Naive thymus-derived CD4-positive, alpha-beta T cell (primary cell): ENCODE results near the gene RPS14. TPM values are rescaled to one million over a fixed set of nuclear protein-coding genes. Genes with fewer than 3 reads are reported as not detected.

Experiments used
- ATAC-seq: fragments of 150-1000 bp; cut with Tn5 transposase; 2 replicates; pipeline ENCODE4 v1.10.0; 2021; ENCODE audit warnings: mild to moderate bottlenecking, moderate library complexity
- CTCF ChIA-PET: fragments of 350-600 bp; sonication (Branson Sonifier 250); formaldehyde crosslinking; loops from one replicate; lab custom pipeline; 2021; ENCODE audit warnings: antibody characterized with exemption; lab: Charles Lee
- POLR2A ChIA-PET: fragments of 350-600 bp; sonication (Branson Sonifier 250); formaldehyde crosslinking; loops from one replicate; lab custom pipeline; 2021; ENCODE audit warnings: antibody characterized with exemption, inconsistent platforms; lab: Charles Lee
- DNase-seq, 9 donors: peaks; one replicate each; pipeline versions ENCODE4 v3.0.0 to v3.0.0-alpha.2; 2020 to 2022; ENCODE audit warnings: mixed read lengths in 1 of 9
- H3K27ac ChIP-seq: one replicate; pipeline ENCODE4 v1.7.0; 2013; ENCODE audit warnings: mild to moderate bottlenecking, low read depth, low read length, moderate library complexity
- H3K27me3 ChIP-seq, 2 donors: one replicate each; pipeline ENCODE4 v1.7.0; 2013; ENCODE audit warnings: low read length in 2 of 2, mild to moderate bottlenecking in 2 of 2, moderate library complexity in 2 of 2; ENCODE audit not compliant: control insufficient read depth in 2 of 2, insufficient read depth in 2 of 2
- H3K36me3 ChIP-seq, 3 experiments: 1 replicate in 2 of 3; 2 replicates in 1 of 3; pipeline ENCODE4 v1.7.0; 2013; ENCODE audit warnings: low read length in 3 of 3, mild to moderate bottlenecking in 3 of 3, moderate library complexity in 1 of 3; ENCODE audit not compliant: insufficient read depth in 3 of 3, control insufficient read depth in 2 of 3
- H3K4me1 ChIP-seq, 2 donors: one replicate each; pipeline ENCODE4 v1.7.0; 2013; ENCODE audit warnings: low read length in 2 of 2, mild to moderate bottlenecking in 2 of 2, moderate library complexity in 1 of 2; ENCODE audit not compliant: control insufficient read depth in 2 of 2, insufficient read depth in 2 of 2
- H3K4me3 ChIP-seq: 2 replicates; pipeline ENCODE4 v1.7.0; 2013; ENCODE audit warnings: mild to moderate bottlenecking, low read length
- H3K9me3 ChIP-seq, 3 experiments: 1 replicate in 2 of 3; 2 replicates in 1 of 3; pipeline ENCODE4 v1.7.0; 2013; ENCODE audit warnings: low read length in 3 of 3; ENCODE audit not compliant: control insufficient read depth in 2 of 3
- H3K27ac Mint-ChIP-seq, 9 donors: one replicate each; pipeline ENCODE4 v1.8.0; 2020 to 2022; ENCODE audit warnings: mixed read lengths in 9 of 9, mild to moderate bottlenecking in 8 of 9, moderate library complexity in 5 of 9, inconsistent platforms in 2 of 9
- H3K27me3 Mint-ChIP-seq, 5 donors: one replicate each; pipeline ENCODE4 v1.8.0; 2021 to 2022; ENCODE audit warnings: mixed read lengths in 5 of 5, mild to moderate bottlenecking in 1 of 5
- H3K36me3 Mint-ChIP-seq, 5 donors: one replicate each; pipeline ENCODE4 v1.8.0; 2020 to 2022; ENCODE audit warnings: mixed read lengths in 5 of 5, mild to moderate bottlenecking in 3 of 5, inconsistent platforms in 1 of 5
- H3K4me1 Mint-ChIP-seq, 7 donors: one replicate each; pipeline ENCODE4 v1.8.0; 2020 to 2022; ENCODE audit warnings: mixed read lengths in 7 of 7, mild to moderate bottlenecking in 3 of 7, inconsistent platforms in 1 of 7
- H3K4me3 Mint-ChIP-seq, 10 donors: one replicate each; pipeline ENCODE4 v1.8.0; 2020 to 2022; ENCODE audit warnings: mild to moderate bottlenecking in 10 of 10, mixed read lengths in 10 of 10, moderate library complexity in 6 of 10, inconsistent platforms in 2 of 10
- H3K9me3 Mint-ChIP-seq, 11 donors: one replicate each; pipeline ENCODE4 v1.8.0; 2020 to 2022; ENCODE audit warnings: mixed read lengths in 11 of 11, mild to moderate bottlenecking in 4 of 11, inconsistent platforms in 1 of 11, moderate library complexity in 1 of 11
- intact Hi-C, 2 donors: fragments of 100-400 bp; cut with micrococcal nuclease; formaldehyde crosslinking; loops; one replicate each; pipeline ENCODE4 v1.15.1; 2023
- polyA plus RNA-seq, 2 donors: library from polyadenylated mRNA; unstranded; fragments of 300-500 nt; fragmentation: Illumina TruSeq; gene quantifications; one replicate each; pipeline ENCODE4 v1.2.3, GENCODE V29; 2021
- total RNA-seq, 6 experiments: library from RNA in 5 of 6; stranded (reverse) in 5 of 6; gene quantifications; 1 replicate in 5 of 6; 2 replicates in 1 of 6; pipeline ENCODE4 v1.2.3 and lab custom pipeline; 2021 to 2026

RPS14 gene
- total and polyA plus RNA-seq, 7 experiments from 2014 or later: 2,331 to 11,248 (median 6,766) TPM

GRCh38 chr5:150436141-150436680, 13.3 kb downstream of the RPS14 start:
- Mint-ChIP-seq H3K36me3 (peaks cover 0 to 3% (median 0%) of the 10 kb centered on the region in 5 donors), H3K4me1 (peaks cover 6 to 11% (median 7%) of the 10 kb centered on the region in 7 donors), H3K4me3 (peak overlapping the region in 6 of 10 donors; percentile 29 to 61 (median 56)), H3K9me3 (no peaks in the 10 kb centered on the region), H3K27me3 (no peaks in the 10 kb centered on the region), H3K27ac (peak overlapping the region; percentile 53 to 94 (median 72))
- H3K27ac ChIP-seq: peak overlapping the region; percentile 12
- peak; percentile 74 to 89 (median 86) for DNase-seq
- H3K36me3 ChIP-seq: no peaks in the 10 kb centered on the region
- intact Hi-C loops: loop anchor here (1.0 to 10.0 kb wide), 12 partner anchors 13 to 435 kb away; partner anchors contain the start of genes CD74 (in 2 of the 2), RPS14 (in 2 of the 2) and TCOF1 (in 1 of the 2)
- ATAC-seq: peak; percentile 99
- H3K4me3 ChIP-seq: no peak overlapping the region
- H3K9me3 ChIP-seq: no peaks in the 10 kb centered on the region
- POLR2A ChIA-PET: interaction anchor here (1.0 to 2.5 kb wide), 3 partner anchors 9 to 24 kb away, joined by 3 to 13 read pairs (median 7); partner anchors contain the start of genes CD74 and RPS14
- CTCF ChIA-PET: interaction anchor here (0.6 to 2.8 kb wide), 9 partner anchors 9 to 277 kb away, joined by 3 to 17 read pairs (median 5); partner anchors contain the start of genes CD74 and RPS14
- no peaks in the 10 kb centered on the region for H3K27me3 ChIP-seq
- H3K4me1 ChIP-seq: peaks cover 0 to 7% of the 10 kb centered on the region in 2 donors

GRCh38 chr5:150434464-150434863, 15.1 kb downstream of the RPS14 start:
- ATAC-seq (no peak), DNase-seq (no peak)
- H3K9me3 ChIP-seq: no peaks in the 10 kb centered on the region
- Mint-ChIP-seq H3K27me3 (no peaks in the 10 kb centered on the region), H3K36me3 (peaks cover 0 to 3% (median 0%) of the 10 kb centered on the region in 5 donors), H3K4me3 (no peak overlapping the region), H3K4me1 (peaks cover 6 to 12% (median 7%) of the 10 kb centered on the region in 7 donors), H3K9me3 (no peaks in the 10 kb centered on the region), H3K27ac (no peak overlapping the region)
- ChIA-PET POLR2A (interaction anchor here (0.5 to 0.6 kb wide), 2 partner anchors 44 to 102 kb away, joined by 3 read pairs; no protein-coding TSS in a partner anchor), CTCF (interaction anchor here (0.9 to 1.4 kb wide), 3 partner anchors 9 to 85 kb away, joined by 3 to 7 read pairs (median 3); no protein-coding TSS in a partner anchor)
- H3K27ac ChIP-seq: no peak overlapping the region
- no peak overlapping the region for H3K4me3 ChIP-seq
- H3K36me3 ChIP-seq: no peaks in the 10 kb centered on the region
- H3K27me3 ChIP-seq: no peaks in the 10 kb centered on the region
- H3K4me1 ChIP-seq: peaks cover 0 to 7% of the 10 kb centered on the region in 2 donors
- intact Hi-C loops: loop anchor here in 1 of 2 donors (10.0 kb wide), 1 partner anchor 160 kb away; no protein-coding TSS in a partner anchor

DNA sequence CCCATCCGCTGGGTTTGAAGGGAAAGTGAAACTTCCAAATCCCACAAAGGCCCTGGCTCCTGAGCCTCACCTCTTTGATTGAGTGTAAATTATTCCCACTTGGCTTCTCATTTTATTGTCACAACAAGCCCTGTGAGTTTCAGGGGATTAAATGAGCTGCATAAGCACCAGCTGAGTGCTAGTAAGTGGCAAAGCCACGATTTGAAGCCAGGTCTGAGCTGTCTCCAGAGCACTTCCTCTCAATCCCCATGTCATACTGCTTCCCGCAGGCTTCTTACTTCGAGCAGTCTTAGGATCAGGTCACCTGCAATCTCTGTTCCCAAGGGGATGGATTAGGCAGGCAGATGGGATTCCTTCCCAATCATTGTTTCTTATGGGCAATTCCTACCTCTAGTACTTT, 18.0 kb downstream of the RPS14 start:
- peaks cover 6 to 13% (median 7%) of the 10 kb centered on the region in 7 donors for H3K4me1 Mint-ChIP-seq
- intact Hi-C loops: loop anchor here in 1 of 2 donors (10.0 kb wide), 1 partner anchor 157 kb away; no protein-coding TSS in a partner anchor
- ChIA-PET CTCF (interaction anchor here (1.1 kb wide), 1 partner anchor 21 kb away, joined by 3 read pairs; no protein-coding TSS in a partner anchor), POLR2A (interaction anchor here (0.6 to 1.0 kb wide), 2 partner anchors 18 to 19 kb away, joined by 3 to 4 read pairs; partner anchors contain the start of gene RPS14)
- DNase-seq: no peak
- ATAC-seq: no peak
- peaks cover 0 to 7% of the 10 kb centered on the region in 2 donors for H3K4me1 ChIP-seq
- H3K4me3 ChIP-seq: no peak overlapping the region
- H3K4me3 Mint-ChIP-seq: no peak overlapping the region
- H3K36me3 Mint-ChIP-seq: peaks cover 0 to 4% (median 0%) of the 10 kb centered on the region in 5 donors
- no peaks in the 10 kb centered on the region for H3K27me3 ChIP-seq
- no peaks in the 10 kb centered on the region for H3K36me3 ChIP-seq
- H3K9me3 ChIP-seq: no peaks in the 10 kb centered on the region
- peaks cover 0 to 1% (median 0%) of the 10 kb centered on the region in 11 donors for H3K9me3 Mint-ChIP-seq
- peaks cover 0 to 5% (median 0%) of the 10 kb centered on the region in 5 donors for H3K27me3 Mint-ChIP-seq
- H3K27ac ChIP-seq: no peak overlapping the region
- H3K27ac Mint-ChIP-seq: no peak overlapping the region

DNA sequence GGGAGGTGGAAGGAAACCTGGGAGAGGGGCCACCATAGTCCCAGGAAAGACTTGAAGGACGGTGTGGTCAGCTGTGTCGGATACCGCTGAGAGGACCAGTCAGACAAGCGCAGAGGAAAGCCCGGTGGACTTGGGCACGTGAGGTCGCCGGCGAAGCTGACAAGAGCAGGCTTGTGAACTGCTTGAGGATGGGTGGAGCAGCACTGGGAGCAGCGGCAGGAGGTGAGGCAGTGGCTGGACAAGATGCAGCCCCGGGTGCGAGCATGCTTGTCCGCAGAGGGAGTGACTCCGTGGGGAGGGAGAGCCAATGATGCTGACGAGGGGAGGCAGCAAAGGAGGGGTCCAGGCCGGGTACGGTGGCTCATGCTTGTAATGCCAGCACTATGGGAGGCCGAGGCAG, 18.5 kb downstream of the RPS14 start:
- H3K4me1 Mint-ChIP-seq: peaks cover 3 to 9% (median 4%) of the 10 kb centered on the region in 7 donors
- no peak overlapping the region for H3K4me3 ChIP-seq

DNA sequence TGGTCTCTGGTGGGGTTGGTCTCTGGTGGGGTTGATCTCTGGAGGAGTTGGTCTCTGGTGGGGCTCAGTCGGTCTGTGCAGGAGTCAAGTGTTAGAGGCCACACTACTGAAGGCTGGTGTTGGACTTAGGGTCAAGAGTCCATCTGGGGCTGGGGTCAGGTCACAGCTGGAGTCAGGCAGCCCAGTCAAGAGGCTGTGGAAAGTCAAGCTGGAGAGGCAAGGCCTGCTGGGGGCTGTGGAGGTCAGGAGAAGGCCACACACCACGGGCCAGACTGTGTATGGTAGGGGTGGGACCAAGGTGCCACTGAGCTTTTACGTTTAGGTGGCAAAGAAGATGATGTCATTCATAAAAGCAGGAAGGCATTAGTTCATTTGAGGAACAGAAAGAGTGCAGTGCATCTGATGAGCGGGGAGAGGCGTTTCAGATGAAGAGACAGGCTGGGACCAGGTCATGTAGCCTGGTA, 20.1 kb downstream of the RPS14 start:
- Histone ChIP-seq H3K27me3 (no peaks in the 10 kb centered on the region), H3K9me3 (no peaks in the 10 kb centered on the region), H3K4me1 (no peaks in the 10 kb centered on the region), H3K4me3 (no peak overlapping the region), H3K36me3 (no peaks in the 10 kb centered on the region), H3K27ac (no peak overlapping the region)
- CTCF ChIA-PET: no interaction called here
- H3K9me3 Mint-ChIP-seq: peaks cover 0 to 1% (median 0%) of the 10 kb centered on the region in 11 donors
- ATAC-seq (peak; percentile 81), DNase-seq (no peak)
- H3K27ac Mint-ChIP-seq: no peak overlapping the region
- H3K4me3 Mint-ChIP-seq: no peak overlapping the region
- peaks cover 0 to 5% (median 0%) of the 10 kb centered on the region in 5 donors for H3K27me3 Mint-ChIP-seq
- H3K36me3 Mint-ChIP-seq: peaks cover 0 to 4% (median 0%) of the 10 kb centered on the region in 5 donors
- peaks cover 0 to 5% (median 0%) of the 10 kb centered on the region in 7 donors for H3K4me1 Mint-ChIP-seq
- intact Hi-C loops: no loop called here
- POLR2A ChIA-PET: no interaction called here

More for the DNA sequence above, 18.5 kb downstream of the RPS14 start:
- peaks cover 0 to 3% of the 10 kb centered on the region in 2 donors for H3K4me1 ChIP-seq
- no peak overlapping the region for H3K4me3 Mint-ChIP-seq
- peaks cover 0 to 5% (median 0%) of the 10 kb centered on the region in 5 donors for H3K27me3 Mint-ChIP-seq
- no peak for ATAC-seq
- no peak overlapping the region for H3K27ac Mint-ChIP-seq
- peaks cover 0 to 1% (median 0%) of the 10 kb centered on the region in 11 donors for H3K9me3 Mint-ChIP-seq
- intact Hi-C loops: loop anchor here in 1 of 2 donors (10.0 kb wide), 1 partner anchor 156 kb away; no protein-coding TSS in a partner anchor
- no peak overlapping the region for H3K27ac ChIP-seq
- ChIA-PET CTCF (interaction anchor here (1.1 kb wide), 1 partner anchor 20 kb away, joined by 3 read pairs; no protein-coding TSS in a partner anchor), POLR2A (interaction anchor here (0.6 kb wide), 1 partner anchor 18 kb away, joined by 3 read pairs; no protein-coding TSS in a partner anchor)
- H3K9me3 ChIP-seq: no peaks in the 10 kb centered on the region
- peaks cover 0 to 4% (median 0%) of the 10 kb centered on the region in 5 donors for H3K36me3 Mint-ChIP-seq
- no peaks in the 10 kb centered on the region for H3K27me3 ChIP-seq
- DNase-seq: no peak
- no peaks in the 10 kb centered on the region for H3K36me3 ChIP-seq

DNA sequence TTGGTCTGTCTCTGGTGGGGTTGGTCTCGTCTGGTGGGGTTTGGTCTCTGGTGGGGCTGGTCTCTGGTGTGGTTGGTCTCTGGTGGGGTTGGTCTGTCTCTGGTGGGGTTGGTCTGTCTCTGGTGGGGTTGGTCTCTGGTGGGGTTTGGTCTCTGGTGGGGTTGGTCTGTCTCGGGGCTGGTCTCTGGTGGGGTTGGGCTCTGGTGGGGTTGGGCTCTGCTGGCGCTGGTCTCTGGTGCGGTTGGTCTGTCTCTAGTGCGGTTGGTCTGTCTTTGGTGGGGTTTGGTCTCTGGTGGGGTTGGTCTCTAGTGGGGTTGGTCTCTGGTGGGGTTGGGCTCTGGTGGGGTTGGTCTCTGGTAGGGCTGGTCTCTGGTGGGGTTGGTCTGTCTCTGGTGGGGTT, 20.6 kb downstream of the RPS14 start:
- no peak overlapping the region for H3K27ac Mint-ChIP-seq
- peaks cover 0 to 1% (median 0%) of the 10 kb centered on the region in 11 donors for H3K9me3 Mint-ChIP-seq
- no peak overlapping the region for H3K4me3 Mint-ChIP-seq
- ChIA-PET POLR2A (no interaction called here), CTCF (no interaction called here)
- no peak overlapping the region for H3K4me3 ChIP-seq
- ATAC-seq (no peak), DNase-seq (no peak)
- no peaks in the 10 kb centered on the region for H3K36me3 ChIP-seq
- peaks cover 0 to 5% (median 0%) of the 10 kb centered on the region in 5 donors for H3K27me3 Mint-ChIP-seq
- H3K27ac ChIP-seq: no peak overlapping the region
- intact Hi-C loops: no loop called here
- peaks cover 0 to 4% (median 0%) of the 10 kb centered on the region in 5 donors for H3K36me3 Mint-ChIP-seq
- H3K4me1 Mint-ChIP-seq: peaks cover 0 to 5% (median 0%) of the 10 kb centered on the region in 7 donors
- H3K27me3 ChIP-seq: no peaks in the 10 kb centered on the region
- H3K9me3 ChIP-seq: no peaks in the 10 kb centered on the region
- no peaks in the 10 kb centered on the region for H3K4me1 ChIP-seq
